HCT116 (cell line): ENCODE data around the gene SLCO1A2. TPM values are rescaled to one million over a fixed set of nuclear protein-coding genes. Genes with fewer than 3 reads are reported as not detected.

ENCODE experiments used
- ATAC-seq: fragments of 200-7000 bp; cut with Tn5 transposase; 2 replicates; pipeline ENCODE4 v1.9.1; 2020; ENCODE audit warnings: mild to moderate bottlenecking, moderate library complexity
- BruUV-seq: library from RNA; stranded (reverse); fragments of 400-500 nt; replicated peaks from 2 replicates; lab custom pipeline; 2021; lab: Mats Ljungman, UMichigan
- CTCF ChIA-PET: fragments of 300-600 bp; sonication (Branson Sonifier 250); formaldehyde crosslinking; loops from one replicate; lab custom pipeline; 2021; ENCODE audit warnings: antibody characterized with exemption; lab: Charles Lee
- POLR2A ChIA-PET: fragments of 300-600, 350-600 bp; sonication (Branson Sonifier 250); formaldehyde crosslinking; loops from one replicate; lab custom pipeline; 2021; ENCODE audit warnings: antibody characterized with exemption; lab: Charles Lee
- RAD21 ChIA-PET, 2 experiments: fragments of 300-600 bp; sonication (Branson Sonifier 250); formaldehyde crosslinking; loops; one replicate each; lab custom pipeline; 2023; ENCODE audit warnings: low total read pairs in 2 of 2; ENCODE audit not compliant: uncharacterized antibody in 2 of 2, unreplicated experiment in 2 of 2, low non-redundant PET in 1 of 2; lab: Charles Lee
- DNase-seq: peaks from one replicate; pipeline ENCODE4 v3.0.0-alpha.2; 2010; ENCODE audit warnings: low read depth, low spot score
- H2AFZ ChIP-seq: fragments of 200-600 bp; shearing (Covaris generic), sonication (generic); 2 replicates; pipeline ENCODE4 v1.6.1; 2017; ENCODE audit warnings: low read depth, mixed run types, mixed read lengths, antibody characterized with exemption, low read length; ENCODE audit not compliant: poor library complexity, severe bottlenecking
- H3K27ac ChIP-seq: 2 replicates; pipeline ENCODE4 v1.5.1; 2012; ENCODE audit warnings: low read depth, low read length
- H3K27me3 ChIP-seq: fragments of 200-600 bp; sonication (generic); 2 replicates; pipeline ENCODE4 v1.6.1; 2016; ENCODE audit warnings: mixed run types, low read length, mixed read lengths; ENCODE audit not compliant: insufficient read depth
- H3K36me3 ChIP-seq, 2 experiments: fragments of 200-500 bp in 1 of 2; fragments of 200-600 bp in 1 of 2; sonication (Bioruptor generic) in 1 of 2; sonication (generic) in 1 of 2; 2 replicates each; pipeline versions ENCODE4 v1.5.1 to v1.6.1; 2014 to 2016; ENCODE audit warnings: low read length in 2 of 2, inconsistent platforms in 1 of 2, mixed read lengths in 1 of 2, mixed run types in 1 of 2; ENCODE audit not compliant: insufficient read depth in 2 of 2, control insufficient read depth in 1 of 2
- H3K4me1 ChIP-seq, 2 experiments: fragments of 200-600 bp in 1 of 2; sonication (generic) in 1 of 2; 2 replicates each; pipeline versions ENCODE4 v1.5.1 to v1.6.1; 2012 to 2017; ENCODE audit warnings: low read length in 2 of 2, inconsistent platforms in 1 of 2, mild to moderate bottlenecking in 1 of 2, mixed read lengths in 1 of 2, mixed run types in 1 of 2, moderate library complexity in 1 of 2; ENCODE audit not compliant: insufficient read depth in 2 of 2, control insufficient read depth in 1 of 2
- H3K4me2 ChIP-seq: fragments of 200-600 bp; sonication (generic); 2 replicates; pipeline ENCODE4 v1.6.1; 2017; ENCODE audit warnings: mixed run types, low read length, mixed read lengths
- H3K4me3 ChIP-seq, 2 experiments: fragments of 200-600 bp in 1 of 2; sonication (generic) in 1 of 2; replicated peaks in 1 of 2; 2 replicates each; pipeline ENCODE4 v1.5.1; 2011 to 2016; ENCODE audit warnings: low read length in 2 of 2, control low read depth in 1 of 2, low read depth in 1 of 2, mild to moderate bottlenecking in 1 of 2, mixed read lengths in 1 of 2, mixed run types in 1 of 2
- H3K79me2 ChIP-seq: fragments of 200-600 bp; sonication (generic); 2 replicates; pipeline ENCODE4 v1.6.1; 2017; ENCODE audit warnings: mild to moderate bottlenecking, mixed run types, low read length, moderate library complexity, mixed read lengths; ENCODE audit not compliant: insufficient read depth
- H3K9ac ChIP-seq: fragments of 200-600 bp; sonication (generic); 2 replicates; pipeline ENCODE4 v1.6.1; 2016; ENCODE audit warnings: low read length, mixed read lengths
- H3K9me2 ChIP-seq: fragments of 200-600 bp; sonication (generic), shearing (Covaris generic); 2 replicates; pipeline ENCODE4 v1.6.1; 2017; ENCODE audit warnings: mixed run types, mild to moderate bottlenecking, moderate library complexity; ENCODE audit not compliant: insufficient read depth
- H3K9me3 ChIP-seq, 2 experiments: fragments of 200-500 bp in 1 of 2; fragments of 200-600 bp in 1 of 2; sonication (Bioruptor generic) in 1 of 2; sonication (generic) in 1 of 2; 2 replicates each; pipeline ENCODE4 v1.6.1; 2014 to 2017; ENCODE audit warnings: low read length in 2 of 2, mixed read lengths in 2 of 2, inconsistent platforms in 1 of 2, low read depth in 1 of 2, mild to moderate bottlenecking in 1 of 2, mixed run types in 1 of 2, moderate library complexity in 1 of 2; ENCODE audit not compliant: control insufficient read depth in 1 of 2, insufficient read depth in 1 of 2
- H4K20me1 ChIP-seq: fragments of 200-600 bp; sonication (generic), shearing (Covaris generic); 2 replicates; pipeline ENCODE4 v1.6.1; 2017; ENCODE audit warnings: mixed run types, mild to moderate bottlenecking, moderate library complexity; ENCODE audit not compliant: insufficient read depth
- ATF3 ChIP-seq: IDR thresholded peaks from 2 replicates; pipeline ENCODE4 v1.6.1; 2012
- CBX3 ChIP-seq: IDR thresholded peaks from 2 replicates; pipeline ENCODE4 v1.6.1; 2012; ENCODE audit warnings: low read depth
- CEBPB ChIP-seq: IDR thresholded peaks from 2 replicates; pipeline ENCODE4 v1.6.1; 2012; ENCODE audit warnings: low read depth
- CTCF ChIP-seq, 3 experiments: fragments of 200-600 bp in 1 of 3; sonication (generic) in 1 of 3; IDR thresholded peaks in 2 of 3; conservative IDR thresholded peaks in 1 of 3; 2 replicates each; pipeline ENCODE4 v1.5.1; 2012 to 2017; ENCODE audit warnings: low read depth in 2 of 3, low read length in 2 of 3, antibody characterized with exemption in 1 of 3, borderline replicate concordance in 1 of 3, control low read depth in 1 of 3, mild to moderate bottlenecking in 1 of 3, mixed read lengths in 1 of 3, mixed run types in 1 of 3, moderate library complexity in 1 of 3; ENCODE audit not compliant: insufficient read depth in 1 of 3
- ELF1 ChIP-seq: IDR thresholded peaks from 2 replicates; pipeline ENCODE4 v1.6.1; 2012; ENCODE audit warnings: low read depth, borderline replicate concordance
- EZH2 ChIP-seq: fragments of 200-600 bp; sonication (generic); IDR thresholded peaks from 2 replicates; pipeline ENCODE4 v1.6.1; 2017; ENCODE audit warnings: antibody characterized with exemption, mixed run types
- EZH2phosphoT487 ChIP-seq: fragments of 200-600 bp; IDR thresholded peaks from 2 replicates; pipeline ENCODE4 v1.6.1; 2018; ENCODE audit warnings: antibody characterized with exemption, borderline replicate concordance
- MAX ChIP-seq: IDR thresholded peaks from 2 replicates; pipeline ENCODE4 v1.6.1; 2012
- POLR2A ChIP-seq: IDR thresholded peaks from 2 replicates; pipeline ENCODE4 v1.7.0; 2011; ENCODE audit warnings: borderline replicate concordance; ENCODE audit not compliant: insufficient read depth, insufficient read length; ENCODE audit errors: extremely low read depth
- POLR2AphosphoS5 ChIP-seq: IDR thresholded peaks from 2 replicates; pipeline ENCODE4 v1.6.1; 2011; ENCODE audit warnings: mild to moderate bottlenecking, low read depth, low read length, moderate library complexity
- RAD21 ChIP-seq: IDR thresholded peaks from 2 replicates; pipeline ENCODE4 v1.6.1; 2012; ENCODE audit warnings: low read depth, mild to moderate bottlenecking
- SIN3A ChIP-seq: IDR thresholded peaks from 2 replicates; pipeline ENCODE4 v1.6.1; 2012; ENCODE audit warnings: low read depth
- SRF ChIP-seq: IDR thresholded peaks from 2 replicates; pipeline ENCODE4 v1.6.1; 2012; ENCODE audit warnings: low read depth
- YY1 ChIP-seq: IDR thresholded peaks from 2 replicates; pipeline ENCODE4 v1.6.1; 2011; ENCODE audit warnings: low read length, low read depth, moderate library complexity, mild to moderate bottlenecking; ENCODE audit not compliant: insufficient replicate concordance; ENCODE audit errors: extremely low read depth
- ZNF274 ChIP-seq: fragments of 200-500 bp; sonication (Bioruptor generic); IDR thresholded peaks from 2 replicates; pipeline ENCODE4 v1.6.1; 2014; ENCODE audit warnings: mild to moderate bottlenecking, low read depth, low read length, inconsistent platforms
- intact Hi-C: fragments of 100-400 bp; cut with micrococcal nuclease; formaldehyde crosslinking; loops from 2 replicates; pipeline ENCODE4 v1.10.0; 2022
- total RNA-seq: library from RNA; stranded (reverse); gene quantifications from one replicate; pipeline ENCODE4 v1.2.1, GENCODE V29; 2021; ENCODE audit not compliant: unreplicated experiment

SLCO1A2 gene
- total RNA-seq, 1 experiment from 2014 or later: 0.49 TPM

GRCh38 chr12:21323736-21324135 is 11.0 kb downstream of the SLCO1A2 start (continued):
- no peak for TF ChIP-seq POLR2AphosphoS5

GRCh38 chr12:21308785-21309184 is 25.9 kb downstream of the SLCO1A2 start:
- H3K9me2 ChIP-seq: no peaks in the 10 kb centered on the region
- RAD21 ChIA-PET: no interaction called here
- CTCF ChIA-PET: no interaction called here

GRCh38 chr12:21305661-21306060 is 29.1 kb downstream of the SLCO1A2 start:
- H3K27me3 ChIP-seq: 0 out of 2 replicates have a peak, but pooled peaks cover 5% of the 10 kb centered on the region

More at GRCh38 chr12:21308785-21309184, 25.9 kb downstream of the SLCO1A2 start:
- DNase-seq (no peak), ATAC-seq (no peak)
- Histone ChIP-seq H3K36me3 (no peaks in the 10 kb centered on the region), H2AFZ (no peak overlapping the region), H3K27me3 (0 out of 2 replicates have a peak, but pooled peaks cover 5% of the 10 kb centered on the region), H3K27ac (no peak overlapping the region), H3K9ac (no peak overlapping the region), H3K4me2 (no peak overlapping the region), H3K79me2 (no peaks in the 10 kb centered on the region), H3K9me3 (no peaks in the 10 kb centered on the region), H4K20me1 (no peaks in the 10 kb centered on the region), H3K4me3 (no peak overlapping the region), H3K4me1 (no peaks in the 10 kb centered on the region)
- POLR2A ChIA-PET: no interaction called here
- TF ChIP-seq ZNF274 (no peak), RAD21 (0 out of 2 replicates have a peak, but pooled peaks have one; percentile 6)
- intact Hi-C loops: no loop called here
- no TSS peak for BruUV-seq

More at GRCh38 chr12:21305661-21306060, 29.1 kb downstream of the SLCO1A2 start:
- intact Hi-C loops: no loop called here
- Histone ChIP-seq H3K9me2 (no peaks in the 10 kb centered on the region), H3K9me3 (no peaks in the 10 kb centered on the region), H2AFZ (no peak overlapping the region), H3K4me1 (no peaks in the 10 kb centered on the region), H3K36me3 (no peaks in the 10 kb centered on the region), H3K79me2 (no peaks in the 10 kb centered on the region), H3K4me3 (no peak overlapping the region), H3K4me2 (no peak overlapping the region), H4K20me1 (no peaks in the 10 kb centered on the region), H3K27ac (no peak overlapping the region), H3K9ac (no peak overlapping the region)
- POLR2A ChIA-PET: no interaction called here
- CTCF ChIA-PET: no interaction called here
- TF ChIP-seq ELF1 (no peak), CEBPB (no peak), CBX3 (no peak), YY1 (no peak), MAX (no peak), POLR2AphosphoS5 (no peak), EZH2phosphoT487 (no peak), SRF (no peak), CTCF (IDR thresholded peaks at IDR 0.05 in 2 of 3, conservative IDR thresholded peaks at IDR 0.05 in 1 of 3; ENCODE audit: borderline replicate concordance in 1 of 3, insufficient read depth in 1 of 3, low read depth in 2 of 3, low read length in 2 of 3) (no peak), SIN3A (no peak), ATF3 (no peak), EZH2 (no peak), POLR2A (no peak)
- BruUV-seq: no TSS peak
- ATAC-seq (no peak), DNase-seq (no peak)
- RAD21 ChIA-PET: no interaction called here
